ENCODE data around the gene EXOC6.

Gene EXOC6

DNA sequence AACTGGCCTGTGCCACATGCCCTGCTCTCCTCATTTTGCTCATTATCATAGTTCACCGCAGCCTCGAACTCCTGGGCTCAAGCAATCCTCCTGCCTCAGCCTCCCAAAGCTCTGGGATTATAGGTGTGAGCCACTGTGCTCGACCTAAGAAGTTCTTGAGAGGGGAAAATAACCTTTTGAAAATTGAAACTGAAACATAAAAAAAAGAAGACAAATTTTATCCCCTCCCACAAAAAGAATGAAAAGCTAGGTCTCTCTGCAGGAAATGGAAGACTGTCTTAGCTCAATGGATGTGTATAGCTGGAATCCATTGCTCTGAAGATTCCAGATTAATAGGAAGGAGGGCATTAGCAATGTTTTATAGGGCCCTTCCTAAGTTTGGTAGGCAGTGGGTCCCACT lies 2.0 kb upstream of the EXOC6 start:
- TF ChIP-seq GATA2 (IDR thresholded peaks at IDR 0.05; ENCODE audit: low read depth, low read length) (no peak), GATA3 (IDR thresholded peaks at IDR 0.05; ENCODE audit: low read depth, low read length) (no peak)

DNA sequence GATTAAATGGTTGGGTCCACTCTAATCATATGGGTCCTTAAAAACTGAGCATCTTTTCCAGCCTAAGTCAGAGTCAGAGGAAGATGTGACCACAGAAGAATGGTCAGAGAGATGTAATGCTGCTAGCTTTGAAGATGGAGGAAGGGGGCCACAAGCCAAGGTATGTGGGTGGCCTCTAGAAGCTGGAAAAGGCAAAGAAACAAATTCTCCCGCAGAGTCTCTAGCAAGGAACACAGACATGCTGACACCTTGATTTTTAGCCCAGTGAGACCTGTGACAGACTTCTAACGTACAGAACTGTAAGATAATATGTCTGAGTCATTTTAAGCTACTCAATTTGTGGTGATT lies 1.5 kb upstream of the EXOC6 start:
- TF ChIP-seq GATA2 (IDR thresholded peaks at IDR 0.05; ENCODE audit: low read depth, low read length) (no peak), GATA3 (IDR thresholded peaks at IDR 0.05; ENCODE audit: low read depth, low read length) (no peak)

DNA sequence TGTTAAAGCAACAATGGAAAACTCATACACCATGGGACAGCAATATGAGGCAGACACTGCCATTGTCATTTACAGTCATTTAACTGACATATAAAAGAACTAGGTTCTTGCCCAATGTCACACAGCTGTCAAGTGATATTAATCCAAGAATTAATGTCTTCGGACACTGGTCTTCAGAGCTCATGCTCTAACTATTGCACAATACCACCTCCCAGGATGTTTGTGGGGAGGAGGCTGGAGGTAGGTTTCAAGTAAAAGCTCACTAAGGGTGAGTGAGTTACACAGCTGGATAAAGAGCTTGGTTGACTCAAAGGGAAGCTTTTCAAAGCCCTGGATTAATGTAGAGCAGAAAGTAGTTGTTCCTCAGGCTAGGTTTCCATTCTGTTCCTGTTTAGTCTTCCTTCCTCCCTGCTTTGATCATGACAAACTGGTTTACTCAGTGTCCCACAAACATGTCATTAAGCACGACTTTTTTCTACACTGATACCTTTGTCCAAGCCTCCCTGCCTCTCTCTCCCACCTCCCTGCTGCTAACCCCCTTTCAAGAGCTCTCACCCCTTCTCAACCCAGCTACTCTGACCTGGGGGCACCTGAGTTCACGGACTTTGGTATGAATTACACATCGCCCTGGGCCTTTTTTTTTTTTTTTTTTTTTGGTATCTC lies 987 bp upstream of the EXOC6 start:
- TF ChIP-seq GATA2 (IDR thresholded peaks at IDR 0.05; ENCODE audit: low read depth, low read length) (no peak), GATA3 (IDR thresholded peaks at IDR 0.05; ENCODE audit: low read depth, low read length) (no peak)

DNA sequence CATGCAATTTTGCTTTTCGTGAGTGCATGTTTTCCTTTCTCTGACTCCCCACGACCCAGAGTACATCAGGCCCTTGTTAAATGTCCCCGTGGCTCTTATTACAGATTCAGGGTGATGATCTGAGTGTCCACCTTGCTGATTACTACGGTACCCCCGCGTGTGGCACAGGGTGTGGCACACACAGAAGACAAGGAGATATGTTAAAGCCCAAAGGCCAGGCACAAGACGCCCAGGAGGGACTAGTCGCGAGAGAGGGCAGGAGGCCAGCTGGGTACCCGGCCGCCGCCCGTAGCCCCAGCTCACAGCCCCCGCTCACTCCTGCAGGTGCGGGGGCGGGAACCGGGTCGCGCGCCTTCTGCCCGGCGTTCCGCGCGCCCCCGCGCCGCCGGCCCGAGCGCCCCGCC lies 281 bp upstream of the EXOC6 start:
- TF ChIP-seq GATA3 (IDR thresholded peaks at IDR 0.05; ENCODE audit: low read depth, low read length): no peak
- no peak for TF ChIP-seq GATA2 (IDR thresholded peaks at IDR 0.05; ENCODE audit: low read depth, low read length)

DNA sequence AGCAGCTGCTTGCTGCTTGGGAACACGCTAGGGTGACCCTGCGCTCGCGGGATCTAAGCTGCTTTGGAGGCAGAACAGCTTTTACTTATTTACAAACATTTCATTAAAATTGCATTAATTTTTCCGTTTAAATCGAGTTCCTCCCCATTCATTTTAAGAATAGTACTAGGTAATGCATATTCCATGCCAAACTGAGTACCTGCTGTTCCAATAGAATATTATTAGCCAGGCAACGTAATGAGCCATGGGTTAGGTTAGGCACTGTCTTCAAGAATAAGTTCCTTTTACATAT lies 860 bp downstream of the EXOC6 start:
- TF ChIP-seq GATA3 (IDR thresholded peaks at IDR 0.05; ENCODE audit: low read depth, low read length) (no peak), GATA2 (IDR thresholded peaks at IDR 0.05; ENCODE audit: low read depth, low read length) (no peak)

DNA sequence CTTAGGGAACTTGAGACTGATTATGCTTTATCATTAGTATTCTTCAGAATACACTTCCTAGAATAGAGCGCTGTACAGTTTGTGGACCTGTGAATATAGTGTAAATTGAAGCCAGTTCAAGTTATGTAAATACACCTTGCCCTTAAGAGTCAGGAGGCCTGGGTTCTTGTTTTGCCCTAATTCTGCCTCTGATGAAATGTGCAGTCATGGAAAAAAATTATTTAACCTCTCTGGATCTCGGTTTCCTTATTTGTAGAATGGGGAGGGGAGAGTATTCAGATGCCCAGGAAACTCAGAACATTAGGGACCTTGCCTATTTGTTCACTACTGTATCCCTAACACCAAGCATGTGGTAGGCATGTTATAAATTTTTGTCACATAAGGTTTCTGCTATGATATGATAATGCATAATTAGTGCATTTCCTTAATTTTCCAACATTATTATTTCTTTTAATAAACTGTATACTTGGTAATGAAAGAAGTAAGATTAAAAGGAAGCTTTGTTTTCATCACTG lies 1.3 kb downstream of the EXOC6 start:
- TF ChIP-seq GATA2 (IDR thresholded peaks at IDR 0.05; ENCODE audit: low read depth, low read length) (no peak), GATA3 (IDR thresholded peaks at IDR 0.05; ENCODE audit: low read depth, low read length) (no peak)

DNA sequence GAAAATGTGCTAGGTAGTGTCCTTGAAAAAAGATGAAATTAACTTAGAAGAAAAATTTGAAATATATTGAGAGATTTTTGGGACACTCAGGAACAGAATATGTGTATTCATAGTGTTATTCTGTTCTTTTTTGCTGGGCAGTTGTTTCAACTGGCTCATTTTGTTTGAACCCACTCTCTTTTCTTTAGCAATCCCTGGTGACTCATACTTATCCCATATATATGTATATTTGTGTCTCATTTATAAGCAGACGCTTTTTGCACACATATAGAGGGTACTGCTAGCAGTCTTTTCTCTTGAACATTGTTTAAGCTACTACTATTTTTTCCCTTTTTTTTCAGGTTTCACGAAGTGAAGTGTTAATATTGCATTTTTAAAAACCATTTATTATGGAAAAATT lies 1.9 kb downstream of the EXOC6 start:
- TF ChIP-seq GATA2 (IDR thresholded peaks at IDR 0.05; ENCODE audit: low read depth, low read length) (no peak), GATA3 (IDR thresholded peaks at IDR 0.05; ENCODE audit: low read depth, low read length) (no peak)

DNA sequence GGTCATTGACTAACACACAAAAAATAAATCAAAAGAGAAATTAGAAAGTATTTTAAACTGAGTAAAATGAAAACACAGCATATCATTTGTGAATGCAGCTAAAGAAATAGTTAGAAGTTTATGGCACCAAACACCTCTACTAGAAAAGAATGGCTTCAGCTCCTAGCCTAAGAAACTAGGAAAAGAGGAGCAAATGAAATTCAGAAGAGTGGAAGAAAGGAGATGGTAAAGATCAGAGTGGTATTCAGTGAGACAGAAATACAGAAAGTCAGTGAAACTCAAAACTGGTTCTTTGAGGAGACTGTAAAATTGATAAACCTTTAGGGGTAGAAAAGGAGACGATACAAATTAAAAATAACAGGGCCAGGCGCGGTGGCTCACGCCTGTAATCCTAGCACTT lies 2.7 kb downstream of the EXOC6 start:
- TF ChIP-seq GATA3 (IDR thresholded peaks at IDR 0.05; ENCODE audit: low read depth, low read length): no peak
- TF ChIP-seq GATA2 (IDR thresholded peaks at IDR 0.05; ENCODE audit: low read depth, low read length): no peak

DNA sequence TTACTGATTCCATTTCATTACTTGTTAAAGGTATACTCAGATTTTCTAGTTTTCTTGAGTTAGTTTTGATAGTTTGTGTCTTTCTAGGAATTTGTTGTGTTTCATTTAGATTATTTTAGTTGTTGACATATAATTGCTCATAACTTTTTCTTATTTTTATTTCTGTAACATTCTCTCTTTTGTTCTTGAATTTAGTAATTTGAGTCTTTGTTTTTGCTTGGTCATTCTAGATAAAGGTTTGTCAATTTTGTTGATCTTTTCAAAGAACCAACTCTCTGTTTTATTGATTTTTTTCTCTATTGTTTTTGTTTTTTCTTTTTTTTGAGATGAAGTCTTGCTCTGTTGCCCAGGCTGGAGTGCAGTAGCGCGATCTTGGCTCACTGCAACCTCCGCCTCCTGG lies 7.2 kb downstream of the EXOC6 start:
- TF ChIP-seq GATA2 (IDR thresholded peaks at IDR 0.05; ENCODE audit: low read depth, low read length): no peak
- no peak for TF ChIP-seq GATA3 (IDR thresholded peaks at IDR 0.05; ENCODE audit: low read depth, low read length)

DNA sequence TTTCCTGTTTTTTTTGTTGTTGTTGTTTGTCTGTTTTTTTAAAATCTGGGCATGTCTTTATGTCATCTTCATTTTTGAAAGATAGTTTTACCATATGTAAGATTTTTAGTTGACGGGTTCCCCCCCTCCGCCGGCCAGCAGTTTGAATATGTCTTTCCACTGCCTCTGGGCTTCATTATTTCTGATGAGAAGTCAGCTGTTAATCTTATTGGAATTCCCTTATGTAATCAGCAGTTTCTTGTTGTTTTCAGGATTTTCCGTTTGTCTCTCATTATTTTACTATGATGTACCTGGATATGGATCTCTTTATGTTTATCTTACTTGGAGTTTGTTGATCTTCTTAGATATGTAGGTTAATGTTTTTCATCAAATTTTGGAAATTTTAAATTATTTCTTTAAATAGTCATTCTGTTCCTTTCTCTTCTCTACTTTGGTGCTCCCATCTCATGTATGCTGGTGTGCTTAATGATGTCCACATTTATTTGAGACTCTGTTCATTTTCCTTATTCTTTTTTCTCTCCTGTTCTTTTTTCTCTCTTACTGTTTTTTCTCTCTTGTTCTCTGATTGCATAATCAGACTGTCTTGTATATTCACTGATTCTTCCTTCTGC lies 9.7 kb downstream of the EXOC6 start:
- TF ChIP-seq GATA2 (IDR thresholded peaks at IDR 0.05; ENCODE audit: low read depth, low read length): no peak
- TF ChIP-seq GATA3 (IDR thresholded peaks at IDR 0.05; ENCODE audit: low read depth, low read length): no peak

DNA sequence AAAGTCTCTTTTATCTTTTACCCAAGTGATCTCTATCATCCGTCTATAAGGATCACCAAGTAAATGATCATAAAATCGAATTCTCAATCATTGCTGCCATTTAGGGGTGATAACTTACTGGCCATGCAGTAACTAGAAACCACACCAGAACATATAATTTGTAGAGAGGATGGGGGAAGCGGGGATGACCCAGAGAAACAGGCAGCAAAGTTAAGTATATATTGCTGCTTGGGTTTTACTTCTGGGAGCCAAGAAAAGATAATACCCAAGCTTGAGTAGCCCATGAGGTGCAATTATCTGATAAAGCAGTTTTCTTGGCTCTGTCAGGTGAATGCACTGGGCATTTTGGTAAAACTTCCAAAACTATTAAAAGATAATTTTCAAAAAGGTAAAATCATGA lies 18.9 kb downstream of the EXOC6 start:
- TF ChIP-seq GATA3 (IDR thresholded peaks at IDR 0.05; ENCODE audit: low read depth, low read length) (no peak), GATA2 (IDR thresholded peaks at IDR 0.05; ENCODE audit: low read depth, low read length) (no peak)

DNA sequence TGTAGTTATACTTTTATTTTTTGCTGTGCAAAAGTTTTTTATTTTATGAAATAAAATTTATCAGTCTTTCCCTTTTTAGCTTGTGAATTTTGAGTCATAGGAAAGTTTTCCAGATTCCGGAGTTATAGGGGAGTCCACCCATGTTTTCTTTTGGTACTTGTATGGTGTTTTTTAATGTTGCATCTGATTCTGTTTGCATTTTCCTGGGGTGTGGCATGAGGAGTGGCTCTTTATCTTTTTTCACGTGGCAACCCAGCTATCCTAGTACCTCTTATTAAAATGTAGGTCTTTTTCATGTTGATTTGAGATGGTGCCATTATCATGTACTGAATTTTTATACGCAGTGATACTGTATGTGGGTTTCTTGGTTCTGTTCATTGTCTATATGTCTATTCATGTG lies 19.7 kb downstream of the EXOC6 start:
- TF ChIP-seq GATA3 (IDR thresholded peaks at IDR 0.05; ENCODE audit: low read depth, low read length) (no peak), GATA2 (IDR thresholded peaks at IDR 0.05; ENCODE audit: low read depth, low read length) (no peak)

DNA sequence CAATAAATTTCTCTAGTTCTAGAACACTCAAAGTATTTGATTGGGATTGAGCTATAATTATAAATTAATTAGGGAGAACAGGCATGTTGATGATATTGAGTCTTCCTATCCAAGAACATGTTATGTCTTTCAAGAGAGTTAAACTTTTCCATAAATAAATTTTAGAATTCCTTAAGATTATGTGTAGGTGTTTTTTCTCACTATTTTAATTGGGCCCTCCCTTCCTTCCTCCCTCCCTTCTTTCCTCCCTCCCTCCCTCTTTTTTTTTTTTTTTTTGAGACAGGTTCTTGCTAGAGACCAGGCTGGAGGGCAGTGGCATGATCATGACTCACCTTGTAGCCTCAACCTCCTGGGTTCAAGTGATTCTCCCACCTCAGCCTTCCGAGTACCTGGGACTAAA lies 20.2 kb downstream of the EXOC6 start:
- TF ChIP-seq GATA3 (IDR thresholded peaks at IDR 0.05; ENCODE audit: low read depth, low read length): no peak
- TF ChIP-seq GATA2 (IDR thresholded peaks at IDR 0.05; ENCODE audit: low read depth, low read length): no peak

DNA sequence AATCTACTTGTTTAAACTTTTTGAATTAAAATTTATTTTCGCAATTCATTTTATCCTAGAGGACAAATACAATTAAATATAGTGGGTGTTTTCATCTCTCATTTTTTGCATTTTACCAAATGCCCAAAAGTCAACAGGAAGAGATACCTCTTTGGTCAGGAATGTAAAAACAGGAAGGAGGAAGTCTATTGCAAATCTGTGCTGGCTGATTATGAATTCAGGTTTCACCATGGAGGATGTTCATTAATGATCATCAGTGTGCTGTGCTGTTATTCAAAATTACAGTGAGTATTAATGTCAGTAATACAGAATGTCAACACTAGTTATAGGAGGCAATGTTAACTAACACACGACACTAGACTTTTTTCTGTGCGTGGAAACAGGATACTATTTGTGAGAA lies 24.7 kb downstream of the EXOC6 start:
- no peak for TF ChIP-seq GATA2 (IDR thresholded peaks at IDR 0.05; ENCODE audit: low read depth, low read length)
- no peak for TF ChIP-seq GATA3 (IDR thresholded peaks at IDR 0.05; ENCODE audit: low read depth, low read length)

DNA sequence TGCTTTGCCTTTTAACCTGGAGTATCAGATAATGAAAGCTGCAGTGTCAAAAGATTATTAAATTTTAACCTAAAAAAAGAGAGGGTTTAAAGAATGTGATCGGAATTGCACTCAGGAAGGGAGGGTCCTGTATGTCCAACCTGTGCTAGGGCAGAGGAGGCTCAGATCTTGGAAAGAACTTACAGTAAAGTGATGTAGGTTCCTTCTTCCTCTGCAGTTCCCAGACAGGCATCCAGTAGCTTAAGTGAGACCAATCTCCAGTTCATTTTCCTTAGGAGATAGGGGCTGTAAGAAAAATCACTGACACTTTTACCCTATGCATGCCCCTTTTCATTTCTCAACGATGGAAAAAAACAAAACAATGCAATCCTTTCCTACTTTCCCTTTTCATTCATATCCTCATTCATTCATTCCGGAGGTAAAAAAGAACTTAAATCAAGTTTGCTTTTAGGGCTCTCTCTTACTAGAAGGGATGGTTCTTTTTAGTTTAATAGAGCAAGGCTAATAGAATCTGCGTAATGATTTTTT lies 28.3 kb downstream of the EXOC6 start:
- no peak for TF ChIP-seq GATA3 (IDR thresholded peaks at IDR 0.05; ENCODE audit: low read depth, low read length)
- TF ChIP-seq GATA2 (IDR thresholded peaks at IDR 0.05; ENCODE audit: low read depth, low read length): no peak
